Measurements from ENCODE around the gene TOP1.
A peak's percentile ranks its signal among the peaks of the same experiment; 100 is the strongest.

TOP1 gene

DNA sequence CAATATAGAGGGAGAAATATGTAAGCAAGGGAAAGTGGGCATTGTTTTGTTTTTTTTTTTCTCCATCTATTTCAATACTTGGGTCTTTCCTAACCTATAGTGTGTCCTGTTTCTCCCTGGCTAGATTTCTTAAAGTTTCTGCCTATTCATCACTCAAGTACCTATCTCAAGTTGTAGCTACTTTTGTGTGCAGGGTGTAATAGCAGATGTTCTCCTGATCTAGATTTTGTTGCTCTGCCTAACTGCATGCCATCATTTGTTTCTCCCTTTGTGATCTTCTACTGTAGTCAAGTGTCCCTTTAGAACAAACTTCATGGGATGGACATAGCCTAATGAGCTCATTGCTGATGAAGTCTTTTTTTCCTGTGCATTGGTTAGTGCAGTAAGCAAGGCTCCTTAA is 45.8 kb downstream of the TOP1 start:
- Histone ChIP-seq H3K4me1 (ENCODE audit: insufficient read depth, low read length) (no peaks in the 10 kb centered on the region), H3K36me3 (ENCODE audit: insufficient read depth, low read length) (peaks cover 68% of the 10 kb centered on the region), H3K9ac (ENCODE audit: low read depth, low read length) (no peak overlapping the region), H3K9me3 (ENCODE audit: insufficient read depth, low read length, severe bottlenecking) (no peaks in the 10 kb centered on the region), H3K79me2 (ENCODE audit: insufficient read depth, low read length) (peaks cover 85% of the 10 kb centered on the region), H3K27ac (ENCODE audit: low read length) (no peak overlapping the region), H2AFZ (ENCODE audit: low read depth, low read length) (no peak overlapping the region), H3K4me3 (ENCODE audit: low read depth in 1 of 2, low read length in 2 of 2) (no peak overlapping the region), H3K4me2 (ENCODE audit: insufficient read depth, low read length) (no peak overlapping the region), H3K27me3 (ENCODE audit: insufficient read depth, low read length, poor library complexity) (no peaks in the 10 kb centered on the region), H4K20me1 (ENCODE audit: insufficient read depth, low read length) (peaks cover 57% of the 10 kb centered on the region)
- no peak for ATAC-seq (ENCODE audit: insufficient read depth, low read depth)
- TF ChIP-seq EZH2 (IDR thresholded peaks at IDR 0.05; ENCODE audit: borderline replicate concordance, low read depth, low read length, severe bottlenecking): no peak
- TF ChIP-seq, protein P1, sequence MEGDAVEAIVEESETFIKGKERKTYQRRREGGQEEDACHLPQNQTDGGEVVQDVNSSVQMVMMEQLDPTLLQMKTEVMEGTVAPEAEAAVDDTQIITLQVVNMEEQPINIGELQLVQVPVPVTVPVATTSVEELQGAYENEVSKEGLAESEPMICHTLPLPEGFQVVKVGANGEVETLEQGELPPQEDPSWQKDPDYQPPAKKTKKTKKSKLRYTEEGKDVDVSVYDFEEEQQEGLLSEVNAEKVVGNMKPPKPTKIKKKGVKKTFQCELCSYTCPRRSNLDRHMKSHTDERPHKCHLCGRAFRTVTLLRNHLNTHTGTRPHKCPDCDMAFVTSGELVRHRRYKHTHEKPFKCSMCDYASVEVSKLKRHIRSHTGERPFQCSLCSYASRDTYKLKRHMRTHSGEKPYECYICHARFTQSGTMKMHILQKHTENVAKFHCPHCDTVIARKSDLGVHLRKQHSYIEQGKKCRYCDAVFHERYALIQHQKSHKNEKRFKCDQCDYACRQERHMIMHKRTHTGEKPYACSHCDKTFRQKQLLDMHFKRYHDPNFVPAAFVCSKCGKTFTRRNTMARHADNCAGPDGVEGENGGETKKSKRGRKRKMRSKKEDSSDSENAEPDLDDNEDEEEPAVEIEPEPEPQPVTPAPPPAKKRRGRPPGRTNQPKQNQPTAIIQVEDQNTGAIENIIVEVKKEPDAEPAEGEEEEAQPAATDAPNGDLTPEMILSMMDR (IDR thresholded peaks at IDR 0.05; ENCODE audit: borderline replicate concordance, extremely low read depth, low read length, poor library complexity, severe bottlenecking): no peak
- DNase-seq: no peak

DNA sequence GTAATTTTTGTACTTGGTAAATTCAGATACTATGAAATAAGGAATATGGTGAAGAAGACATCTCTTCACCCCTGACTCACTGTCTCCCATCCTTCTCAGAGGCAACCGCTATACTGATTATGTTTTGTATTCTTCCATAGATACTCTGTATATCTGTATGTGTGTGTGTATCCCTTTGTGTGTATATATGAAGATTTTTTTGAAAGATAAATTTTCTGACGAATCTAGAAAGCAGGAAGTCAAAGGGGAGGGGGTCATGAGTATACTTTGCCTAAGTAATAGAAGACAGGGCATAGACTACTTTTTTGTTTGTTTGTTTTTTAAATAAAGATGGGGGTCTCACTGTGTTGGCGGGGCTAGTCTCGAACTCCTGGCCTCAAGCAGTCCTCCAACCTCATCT is 48.2 kb downstream of the TOP1 start:
- TF ChIP-seq EZH2 (IDR thresholded peaks at IDR 0.05; ENCODE audit: borderline replicate concordance, low read depth, low read length, severe bottlenecking): no peak
- TF ChIP-seq, protein P1 (IDR thresholded peaks at IDR 0.05; ENCODE audit: borderline replicate concordance, extremely low read depth, low read length, poor library complexity, severe bottlenecking): no peak
- DNase-seq: no peak
- no peak overlapping the region for H3K9ac ChIP-seq (ENCODE audit: low read depth, low read length)
- H3K4me2 ChIP-seq (ENCODE audit: insufficient read depth, low read length): no peak overlapping the region
- no peaks in the 10 kb centered on the region for H3K4me1 ChIP-seq (ENCODE audit: insufficient read depth, low read length)
- H3K27me3 ChIP-seq (ENCODE audit: insufficient read depth, low read length, poor library complexity): no peaks in the 10 kb centered on the region
- peaks cover 77% of the 10 kb centered on the region for H3K36me3 ChIP-seq (ENCODE audit: insufficient read depth, low read length)
- H3K4me3 ChIP-seq (ENCODE audit: low read depth in 1 of 2, low read length in 2 of 2): no peak overlapping the region
- no peak overlapping the region for H3K27ac ChIP-seq (ENCODE audit: low read length)
- H4K20me1 ChIP-seq (ENCODE audit: insufficient read depth, low read length): peaks cover 43% of the 10 kb centered on the region
- no peaks in the 10 kb centered on the region for H3K9me3 ChIP-seq (ENCODE audit: insufficient read depth, low read length, severe bottlenecking)
- no peak overlapping the region for H2AFZ ChIP-seq (ENCODE audit: low read depth, low read length)
- H3K79me2 ChIP-seq (ENCODE audit: insufficient read depth, low read length): peaks cover 71% of the 10 kb centered on the region
- no peak for ATAC-seq (ENCODE audit: insufficient read depth, low read depth)

DNA sequence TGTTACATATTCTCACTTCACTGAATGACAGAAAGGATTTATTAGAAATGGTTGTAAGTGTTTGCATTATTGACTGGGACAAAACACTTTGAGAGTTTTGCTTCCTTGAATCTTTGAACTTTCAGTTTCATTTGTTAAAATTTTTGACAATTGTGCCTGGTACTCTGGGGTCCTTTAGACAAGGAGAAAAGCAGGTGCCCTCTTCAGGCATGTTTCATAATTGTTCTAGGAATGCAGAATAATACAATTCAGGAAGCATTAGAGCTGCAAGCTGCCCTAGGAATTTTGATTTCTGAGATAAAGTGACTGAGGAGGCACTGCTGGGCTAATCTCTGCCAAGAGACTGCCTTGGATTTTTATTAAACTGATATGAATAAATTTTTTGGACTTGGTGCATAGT is 49.7 kb downstream of the TOP1 start:
- peak; percentile 45; the same call in 1 of the 3 replicates for ATAC-seq (ENCODE audit: insufficient read depth, low read depth)
- no peak overlapping the region for H3K4me2 ChIP-seq (ENCODE audit: insufficient read depth, low read length)

More for the DNA sequence above, 49.7 kb downstream of the TOP1 start:
- Histone ChIP-seq H3K4me1 (ENCODE audit: insufficient read depth, low read length) (no peaks in the 10 kb centered on the region), H3K36me3 (ENCODE audit: insufficient read depth, low read length) (peaks cover 84% of the 10 kb centered on the region), H4K20me1 (ENCODE audit: insufficient read depth, low read length) (peaks cover 30% of the 10 kb centered on the region), H3K4me3 (ENCODE audit: low read depth in 1 of 2, low read length in 2 of 2) (no peak overlapping the region), H3K79me2 (ENCODE audit: insufficient read depth, low read length) (peaks cover 56% of the 10 kb centered on the region), H3K27ac (ENCODE audit: low read length) (no peak overlapping the region), H2AFZ (ENCODE audit: low read depth, low read length) (no peak overlapping the region), H3K9me3 (ENCODE audit: insufficient read depth, low read length, severe bottlenecking) (no peaks in the 10 kb centered on the region), H3K9ac (ENCODE audit: low read depth, low read length) (no peak overlapping the region), H3K27me3 (ENCODE audit: insufficient read depth, low read length, poor library complexity) (no peaks in the 10 kb centered on the region)
- no peak for TF ChIP-seq EZH2 (IDR thresholded peaks at IDR 0.05; ENCODE audit: borderline replicate concordance, low read depth, low read length, severe bottlenecking)
- TF ChIP-seq, protein P1 (IDR thresholded peaks at IDR 0.05; ENCODE audit: borderline replicate concordance, extremely low read depth, low read length, poor library complexity, severe bottlenecking): peak; percentile 35
- DNase-seq: no peak
